Panc1 (cell line): Measurements from ENCODE around the gene ARHGEF12. TPM values are rescaled to one million over a fixed set of nuclear protein-coding genes. Genes with fewer than 3 reads are reported as not detected.

Experiments used
- ATAC-seq: fragments of 200-7000 bp; cut with Tn5 transposase; 2 replicates; pipeline ENCODE4 v1.9.1; 2020; ENCODE audit warnings: mild to moderate bottlenecking, moderate library complexity
- BruUV-seq: library from RNA; stranded (reverse); fragments of 400-500 nt; replicated peaks from 2 replicates; lab custom pipeline; 2021; lab: Mats Ljungman, UMichigan
- CTCF ChIA-PET: fragments of 300-600 bp; sonication (Branson Sonifier 250); formaldehyde crosslinking; loops from one replicate; lab custom pipeline; 2022; ENCODE audit warnings: antibody characterized with exemption; lab: Charles Lee
- POLR2A ChIA-PET: fragments of 300-600 bp; sonication (Branson Sonifier 250); formaldehyde crosslinking; loops from one replicate; lab custom pipeline; 2022; ENCODE audit warnings: antibody characterized with exemption; lab: Charles Lee
- DNase-seq: peaks from one replicate; pipeline ENCODE4 v3.0.0-alpha.2; 2010; ENCODE audit warnings: low read depth, low spot score
- H3K27ac ChIP-seq: 2 replicates; pipeline ENCODE4 v1.5.1; 2011; ENCODE audit warnings: mild to moderate bottlenecking, low read length, inconsistent platforms
- H3K27me3 ChIP-seq: fragments of 200-500 bp; sonication (Bioruptor generic); 2 replicates; pipeline ENCODE4 v1.6.0; 2014; ENCODE audit warnings: low read length, inconsistent platforms; ENCODE audit not compliant: control insufficient read depth, insufficient read depth
- H3K36me3 ChIP-seq: fragments of 200-500 bp; sonication (Bioruptor generic); 2 replicates; pipeline ENCODE4 v1.5.1; 2014; ENCODE audit warnings: inconsistent platforms, mild to moderate bottlenecking, low read length, moderate library complexity; ENCODE audit not compliant: control insufficient read depth, insufficient read depth
- H3K4me1 ChIP-seq: 2 replicates; pipeline ENCODE4 v1.5.1; 2011; ENCODE audit warnings: inconsistent platforms, mild to moderate bottlenecking, low read length, moderate library complexity; ENCODE audit not compliant: control insufficient read depth, insufficient read depth
- H3K4me3 ChIP-seq, 2 experiments: 2 replicates each; pipeline ENCODE4 v1.5.1; 2011 to 2012; ENCODE audit warnings: low read depth in 2 of 2, low read length in 2 of 2, mild to moderate bottlenecking in 2 of 2, inconsistent platforms in 1 of 2, moderate library complexity in 1 of 2
- H3K9me3 ChIP-seq: fragments of 200-500 bp; sonication (Bioruptor generic); 2 replicates; pipeline ENCODE4 v1.5.1; 2014; ENCODE audit warnings: low read depth, mild to moderate bottlenecking, inconsistent platforms, low read length, moderate library complexity; ENCODE audit not compliant: control insufficient read depth, insufficient read depth
- CTCF ChIP-seq: fragments of 450-650 bp; IDR thresholded peaks from 2 replicates; pipeline ENCODE4 v1.5.1; 2017; ENCODE audit warnings: mild to moderate bottlenecking
- POLR2AphosphoS5 ChIP-seq: IDR thresholded peaks from 2 replicates; pipeline ENCODE4 v1.6.1; 2012; ENCODE audit warnings: mild to moderate bottlenecking, low read depth, low read length, moderate library complexity
- REST ChIP-seq, 2 experiments: IDR thresholded peaks; 2 replicates each; pipeline ENCODE4 v1.6.1; 2011 to 2012; ENCODE audit warnings: low read depth in 2 of 2, control low read depth in 1 of 2, low read length in 1 of 2, mild to moderate bottlenecking in 1 of 2, moderate library complexity in 1 of 2; ENCODE audit not compliant: insufficient read depth in 1 of 2
- SIN3A ChIP-seq: IDR thresholded peaks from 2 replicates; pipeline ENCODE4 v1.6.1; 2012; ENCODE audit warnings: low read depth, mild to moderate bottlenecking, low read length, moderate library complexity, borderline replicate concordance; ENCODE audit not compliant: insufficient read depth
- TCF7L2 ChIP-seq: IDR thresholded peaks from 2 replicates; pipeline ENCODE4 v1.6.1; 2011; ENCODE audit warnings: mild to moderate bottlenecking, low read depth, low read length, inconsistent platforms
- in situ Hi-C: cut with HindIII; loops from 2 replicates; pipeline ENCODE4 v1.10.0; 2016; ENCODE audit warnings: low sequenced_read_pairs, low pct_unique_long_range_greater_than_20kb
- intact Hi-C: fragments of 100-400 bp; cut with micrococcal nuclease; formaldehyde crosslinking; loops from one replicate; pipeline ENCODE4 v1.10.0; 2022; ENCODE audit not compliant: unreplicated experiment
- total RNA-seq: library from RNA; stranded (reverse); gene quantifications from one replicate; pipeline ENCODE4 v1.2.1, GENCODE V29; 2021; ENCODE audit not compliant: unreplicated experiment

The ARHGEF12 gene
- total RNA-seq, 1 experiment from 2014 or later: 182 TPM

GRCh38 chr11:120523196-120523595, 187.0 kb downstream of the ARHGEF12 start:
- Histone ChIP-seq H3K27me3 (no peaks in the 10 kb centered on the region), H3K4me3 (no peak overlapping the region), H3K27ac (no peak overlapping the region), H3K9me3 (no peaks in the 10 kb centered on the region), H3K4me1 (peaks cover 3% of the 10 kb centered on the region; the same call in 1 of the 2 replicates), H3K36me3 (no peaks in the 10 kb centered on the region)
- ChIA-PET POLR2A (no interaction called here), CTCF (no interaction called here)
- DNase-seq (no peak), ATAC-seq (no peak)
- no peak for TF ChIP-seq SIN3A
- no peak for TF ChIP-seq TCF7L2
- TF ChIP-seq REST (IDR thresholded peaks at IDR 0.05; ENCODE audit: insufficient read depth in 1 of 2, low read depth in 2 of 2, low read length in 1 of 2): no peak
- TF ChIP-seq POLR2AphosphoS5: no peak
- TF ChIP-seq CTCF: no peak
- in situ Hi-C loops (no loop called here), intact Hi-C loops (no loop called here)
- no TSS peak for BruUV-seq

GRCh38 chr11:120524536-120525085, 188.4 kb downstream of the ARHGEF12 start:
- CTCF ChIA-PET: no interaction called here
- no peak for DNase-seq
- Histone ChIP-seq H3K27me3 (no peaks in the 10 kb centered on the region), H3K4me1 (peaks cover 3% of the 10 kb centered on the region; the same call in 1 of the 2 replicates), H3K36me3 (no peaks in the 10 kb centered on the region), H3K4me3 (no peak overlapping the region), H3K27ac (no peak overlapping the region), H3K9me3 (no peaks in the 10 kb centered on the region)
- TF ChIP-seq CTCF: no peak
- TF ChIP-seq POLR2AphosphoS5: no peak
- TF ChIP-seq TCF7L2: no peak
- TF ChIP-seq REST (IDR thresholded peaks at IDR 0.05; ENCODE audit: insufficient read depth in 1 of 2, low read depth in 2 of 2, low read length in 1 of 2): no peak
- TF ChIP-seq SIN3A: no peak
- in situ Hi-C loops (no loop called here), intact Hi-C loops (no loop called here)
- POLR2A ChIA-PET: no interaction called here
- no peak for ATAC-seq
- no TSS peak for BruUV-seq
